ENCODE data around the gene RDH5.

RDH5 gene

GRCh38 chr12:55729819-55730818, 9.9 kb downstream of the RDH5 start:
- DNase-seq: no peak

DNA sequence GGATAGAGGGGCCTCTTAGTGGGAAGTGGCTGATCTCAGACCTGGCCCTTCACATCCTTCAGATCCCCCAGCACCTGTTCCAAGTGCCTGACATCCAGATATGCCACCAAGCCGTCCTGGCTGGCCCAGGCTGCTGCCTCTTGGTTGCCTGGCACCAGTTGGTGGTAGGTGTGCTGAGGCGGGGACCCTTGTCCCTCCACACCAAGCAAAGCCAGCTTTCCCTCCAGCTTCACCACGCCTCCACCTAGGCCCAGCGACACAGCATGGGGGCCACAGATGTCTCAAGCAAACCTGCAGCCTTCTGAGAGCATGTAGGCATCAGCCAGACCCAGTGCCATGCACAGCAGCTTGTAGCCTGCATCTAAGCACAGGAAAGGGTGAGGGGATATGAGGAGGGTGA, 12.1 kb downstream of the RDH5 start:
- no peak for DNase-seq

DNA sequence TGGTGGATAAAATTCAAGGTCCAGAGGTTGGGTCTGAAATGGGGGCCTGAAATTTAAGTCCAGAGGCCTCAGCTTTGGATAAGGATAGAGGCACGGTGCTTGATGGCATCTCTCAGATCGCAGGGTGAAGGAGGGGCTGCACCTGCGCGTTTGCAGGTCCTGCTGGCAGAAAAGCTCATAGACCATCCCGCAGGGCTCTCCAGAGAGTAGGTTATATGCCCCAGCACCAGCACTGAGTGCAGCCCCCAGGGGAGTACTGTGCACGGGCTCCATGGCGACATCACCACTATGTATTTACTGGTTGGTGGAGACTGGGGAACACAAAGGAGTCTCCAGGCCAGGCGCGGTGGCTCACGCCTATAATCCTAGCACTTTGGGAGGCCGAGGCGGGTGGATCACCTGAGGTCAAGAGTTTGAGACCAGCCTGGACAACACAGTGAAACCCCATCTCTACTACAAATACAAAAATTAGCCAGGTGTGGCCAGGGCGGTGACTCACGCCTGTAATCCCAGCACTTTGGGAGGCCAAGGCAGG, 12.9 kb downstream of the RDH5 start:
- DNase-seq: no peak

- no peak for DNase-seq
These were observed 13.7 kb downstream of the RDH5 start for GRCh38 chr12:55733858-55734257.

- DNase-seq: no peak
These were observed 14.4 kb downstream of the RDH5 start for GRCh38 chr12:55734595-55734994.

GRCh38 chr12:55736076-55736475, 15.9 kb downstream of the RDH5 start:
- no peak for DNase-seq

DNA sequence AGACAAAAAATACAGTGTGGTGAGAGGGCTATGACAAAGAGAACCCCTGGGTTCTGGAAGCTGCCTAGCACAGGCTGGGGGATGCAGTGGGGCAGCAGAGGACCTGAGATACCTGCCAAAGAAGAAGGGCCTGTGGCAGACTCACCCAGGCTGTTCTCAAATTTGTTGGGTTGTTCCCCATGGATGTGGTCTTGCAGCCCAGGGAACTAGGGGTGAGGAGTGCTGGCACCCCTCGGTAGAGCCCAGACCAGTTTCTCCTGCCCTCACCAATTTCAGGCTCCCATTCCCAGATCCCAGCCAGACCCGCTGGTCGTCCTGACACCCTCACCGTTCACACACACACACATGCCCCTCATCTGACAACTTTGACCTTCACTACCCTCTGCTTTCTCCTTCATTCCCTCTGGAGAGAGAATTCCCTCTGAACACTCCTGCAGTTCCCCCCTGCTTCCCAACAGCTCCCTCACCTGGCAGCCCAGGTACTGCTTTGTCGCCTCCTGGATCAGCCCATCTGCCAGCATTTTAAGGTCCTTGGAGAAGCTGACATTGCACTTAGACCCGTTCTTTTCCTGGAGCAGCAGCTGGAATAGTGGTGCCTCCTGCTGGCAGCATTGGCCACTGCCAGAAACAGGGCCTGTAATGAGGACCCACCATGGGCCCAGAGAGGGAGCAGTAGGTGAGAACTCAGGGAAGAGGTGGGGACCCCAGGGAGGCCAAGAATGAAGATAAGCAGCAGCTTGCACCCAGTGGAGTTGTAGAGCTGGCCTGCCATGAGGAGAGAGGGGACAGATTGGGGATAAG, 16.8 kb downstream of the RDH5 start:
- peak; percentile 31 for DNase-seq

DNA sequence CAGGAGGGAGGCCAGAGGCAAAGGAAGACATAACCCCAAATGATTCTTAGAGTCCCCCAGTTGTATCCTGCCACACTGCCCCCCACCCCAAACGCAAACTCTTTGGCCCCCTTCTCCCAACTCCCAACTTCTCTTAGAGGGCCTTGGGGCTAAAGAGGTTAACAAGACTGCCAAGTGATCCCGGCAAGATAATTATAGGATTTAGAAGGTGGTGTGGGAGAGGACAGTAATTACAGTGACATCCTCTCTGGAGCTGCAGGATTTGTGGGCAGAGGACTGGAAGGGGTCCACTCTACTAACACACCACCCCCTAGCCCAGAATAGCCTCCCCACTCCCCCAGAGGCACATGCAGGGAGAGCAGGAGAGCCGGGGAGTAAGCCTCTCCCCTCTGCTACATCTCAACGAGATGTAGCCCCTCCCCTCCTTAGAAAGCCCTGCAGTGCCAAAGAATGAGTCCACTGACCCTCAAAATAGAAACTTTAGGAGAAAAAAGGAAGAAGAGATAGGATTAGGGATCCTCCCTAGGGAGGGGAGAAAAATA, 17.5 kb downstream of the RDH5 start:
- DNase-seq: no peak

GRCh38 chr12:55738123-55739024, 18.2 kb downstream of the RDH5 start:
- peak; percentile 70 for DNase-seq

GRCh38 chr12:55739025-55739378, 18.8 kb downstream of the RDH5 start:
- no peak for DNase-seq

- no peak for DNase-seq
These were observed 21.9 kb downstream of the RDH5 start for GRCh38 chr12:55741931-55742680.

DNA sequence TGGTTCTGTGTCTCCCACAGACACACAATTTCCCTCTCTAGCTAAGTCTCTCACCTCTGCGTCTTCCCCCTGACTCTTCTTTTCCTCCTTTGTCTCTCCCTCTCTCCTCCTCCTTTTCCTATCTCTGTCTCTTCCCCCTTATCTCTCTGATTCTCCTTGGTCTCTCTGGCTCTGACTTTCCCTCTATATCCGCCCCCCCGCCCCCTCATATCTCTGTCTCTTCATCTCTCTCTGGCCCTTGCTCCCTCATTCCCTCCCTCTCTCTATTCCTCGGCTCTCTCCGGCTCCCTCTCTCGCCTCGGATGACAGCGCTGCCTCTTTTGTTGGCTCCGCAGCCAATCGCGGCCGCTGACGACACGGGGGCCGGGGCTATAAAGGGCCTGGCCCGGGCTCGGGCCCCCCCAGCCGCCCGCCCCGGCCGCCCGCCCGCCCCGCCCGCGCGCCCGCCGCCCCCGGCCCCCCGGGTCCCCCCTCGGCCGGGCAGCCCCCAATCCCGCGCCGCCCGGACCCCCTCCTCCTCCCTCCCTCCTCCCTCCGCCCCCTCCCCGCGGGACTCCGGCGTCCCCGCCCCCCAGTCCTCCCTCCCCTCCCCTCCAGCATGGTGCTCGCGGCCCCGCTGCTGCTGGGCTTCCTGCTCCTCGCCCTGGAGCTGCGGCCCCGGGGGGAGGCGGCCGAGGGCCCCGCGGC, 22.7 kb downstream of the RDH5 start, which contains the start of gene GDF11:
TSS of gene GDF11 (plus strand) at position 404 of the 687 bp plus-strand sequence. CDS start at position 599, 195 bp downstream.
- DNase-seq: peak; percentile 34

DNA sequence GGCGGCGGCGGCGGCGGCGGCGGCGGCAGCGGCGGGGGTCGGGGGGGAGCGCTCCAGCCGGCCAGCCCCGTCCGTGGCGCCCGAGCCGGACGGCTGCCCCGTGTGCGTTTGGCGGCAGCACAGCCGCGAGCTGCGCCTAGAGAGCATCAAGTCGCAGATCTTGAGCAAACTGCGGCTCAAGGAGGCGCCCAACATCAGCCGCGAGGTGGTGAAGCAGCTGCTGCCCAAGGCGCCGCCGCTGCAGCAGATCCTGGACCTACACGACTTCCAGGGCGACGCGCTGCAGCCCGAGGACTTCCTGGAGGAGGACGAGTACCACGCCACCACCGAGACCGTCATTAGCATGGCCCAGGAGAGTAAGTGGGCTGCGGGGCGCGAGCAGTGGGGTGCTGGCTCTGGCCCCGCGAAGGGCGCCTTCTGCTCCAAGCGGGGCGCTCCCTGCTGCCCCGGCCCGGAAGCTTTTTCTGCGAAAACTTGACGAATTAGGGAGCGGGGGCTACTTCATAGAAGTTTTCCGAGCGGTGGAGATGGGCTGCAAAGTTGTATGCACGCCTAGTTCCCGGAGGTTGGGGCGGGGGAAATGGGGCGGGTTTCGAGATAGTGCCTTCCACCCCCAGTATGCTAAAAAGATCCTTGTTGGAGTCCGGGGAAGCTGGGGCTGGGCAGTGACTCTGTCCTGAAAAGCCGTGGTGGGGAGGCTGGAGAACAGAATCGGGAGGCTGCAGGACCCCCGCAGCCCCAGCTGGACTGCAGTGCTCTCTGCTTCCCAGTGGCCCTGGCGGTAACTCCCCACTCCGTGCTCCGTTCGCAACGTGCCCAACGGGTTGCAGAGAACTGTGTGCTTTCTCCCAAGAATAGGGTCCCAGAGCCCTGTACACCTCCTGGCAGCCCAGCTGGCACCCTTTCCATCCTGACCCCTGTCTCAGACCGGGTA, 23.5 kb downstream of the RDH5 start:
- DNase-seq: no peak

GRCh38 chr12:55744340-55745030, 24.3 kb downstream of the RDH5 start:
- DNase-seq: no peak

GRCh38 chr12:55745361-55746173, 25.4 kb downstream of the RDH5 start:
- no peak for DNase-seq

DNA sequence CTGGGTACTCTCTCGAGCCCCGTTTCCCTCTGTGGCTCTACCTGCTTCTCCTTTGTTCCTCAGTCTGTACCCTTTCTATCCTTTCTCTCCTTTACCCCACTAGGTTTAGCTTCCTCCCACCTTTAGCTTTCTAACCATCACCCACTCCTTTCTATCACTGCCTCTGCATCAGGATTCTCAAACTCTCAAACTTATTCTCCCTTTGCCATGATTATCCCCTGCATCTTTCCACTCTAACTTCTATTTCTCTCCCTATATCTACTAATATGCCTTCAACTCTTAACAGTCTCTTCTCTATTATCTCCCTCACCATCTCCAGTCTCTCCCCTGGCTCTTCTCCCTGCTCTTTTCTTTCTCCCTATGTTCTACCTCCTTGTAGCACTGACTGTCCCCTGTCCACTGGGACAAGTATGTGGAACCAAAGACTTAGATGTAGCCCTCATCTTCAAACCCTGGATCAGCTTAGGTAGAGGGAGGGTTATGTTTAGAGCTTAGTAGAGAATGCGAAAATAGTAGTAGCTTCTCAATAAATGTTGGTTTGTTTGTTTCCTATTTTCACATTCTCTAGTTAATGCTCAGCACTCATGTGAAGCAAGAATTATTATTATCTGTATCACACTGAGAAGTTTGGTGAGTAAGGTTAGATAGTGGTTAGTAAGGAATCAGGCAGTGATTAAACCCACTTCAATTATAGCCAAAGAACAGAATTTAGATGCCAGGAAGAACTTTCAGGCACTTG, 26.1 kb downstream of the RDH5 start:
- no peak for DNase-seq

- no peak for DNase-seq
These were observed 26.7 kb downstream of the RDH5 start for GRCh38 chr12:55746913-55747231.

All from NCI-H2029 treated with DMSO at 0.1 percent for 48 hours (cell line).